Measurements from ENCODE around the gene PITX3. TPM values are rescaled to one million over a fixed set of nuclear protein-coding genes. Genes with fewer than 3 reads are reported as not detected.
"Not testable (repeated sequence)": the region's sequence is repeated elsewhere in the genome, so short reads cannot be mapped to it uniquely, and the experiment has no call there.

The PITX3 gene
- polyA plus RNA-seq, 4 donors: 0.43 to 1.5 (median 0.94) TPM

DNA sequence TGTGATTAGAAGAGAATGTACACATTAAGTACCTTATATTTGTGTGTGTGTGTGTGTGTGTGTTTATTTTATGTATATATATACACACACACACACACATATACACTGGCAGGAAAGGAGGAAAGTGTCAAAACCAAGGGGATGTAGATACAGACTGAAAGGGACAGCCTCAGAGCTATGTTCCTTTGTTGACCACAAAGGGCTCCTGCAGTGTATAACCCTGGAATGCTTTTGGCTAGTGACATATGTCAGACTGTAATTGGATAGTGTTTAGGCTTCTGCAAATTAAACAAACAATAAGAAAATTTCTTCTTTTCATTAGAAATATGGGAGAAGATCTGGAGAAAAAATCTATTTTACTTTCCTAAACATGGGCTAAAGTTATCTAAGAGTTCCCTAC is 19.9 kb upstream of the PITX3 start:
- no peak for DNase-seq (ENCODE audit: low read depth in 4 of 4, low spot score in 3 of 4)

GRCh38 chr10:102255404-102255803 is 14.1 kb upstream of the PITX3 start:
- DNase-seq (ENCODE audit: low read depth in 4 of 4, low spot score in 3 of 4): no peak

GRCh38 chr10:102254426-102254825 is 13.1 kb upstream of the PITX3 start:
- DNase-seq (ENCODE audit: low read depth in 4 of 4, low spot score in 3 of 4): no peak

DNA sequence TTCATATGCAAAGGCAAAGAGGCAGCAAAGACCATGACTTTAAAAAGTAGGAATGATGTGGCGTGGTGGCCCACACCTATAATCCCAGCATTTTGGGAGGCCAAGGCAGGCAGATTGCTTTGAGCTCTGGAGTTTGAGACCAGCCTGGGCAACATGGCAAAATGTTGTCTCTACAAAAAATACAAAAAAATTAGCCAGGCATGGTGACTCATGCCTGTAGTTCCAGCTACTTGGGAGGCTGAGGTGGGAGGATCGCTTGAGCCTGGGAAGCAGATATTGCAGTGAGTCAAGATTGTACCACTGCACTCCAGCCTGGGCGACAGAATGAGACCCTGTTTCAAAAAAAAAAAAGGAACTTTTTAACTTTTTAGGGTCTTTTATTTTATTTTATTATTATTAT is 11.2 kb upstream of the PITX3 start:
- DNase-seq (ENCODE audit: low read depth in 4 of 4, low spot score in 3 of 4): not testable (repeated sequence)

DNA sequence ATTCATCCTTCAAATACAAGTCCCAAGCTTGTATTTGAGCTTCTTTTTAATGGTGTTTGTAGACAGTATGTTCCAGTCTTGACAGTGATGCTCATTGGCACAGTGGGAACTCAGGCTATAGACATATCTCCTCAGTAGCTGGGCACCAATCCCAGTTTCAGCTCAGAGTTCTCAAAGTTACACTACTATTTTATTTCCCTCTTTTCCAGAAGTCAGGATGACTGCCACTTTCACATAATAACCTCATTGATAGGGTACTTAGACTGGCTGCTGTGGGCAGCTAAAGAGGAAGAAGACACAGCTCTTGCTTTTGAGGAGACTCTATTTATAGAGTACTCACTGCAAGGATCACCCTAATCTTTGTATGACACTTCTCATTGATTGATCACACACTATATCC is 6.4 kb upstream of the PITX3 start:
- DNase-seq (ENCODE audit: low read depth in 4 of 4, low spot score in 3 of 4): no peak

GRCh38 chr10:102246261-102246660 is 4.9 kb upstream of the PITX3 start:
- DNase-seq (ENCODE audit: low read depth in 4 of 4, low spot score in 3 of 4): no peak

DNA sequence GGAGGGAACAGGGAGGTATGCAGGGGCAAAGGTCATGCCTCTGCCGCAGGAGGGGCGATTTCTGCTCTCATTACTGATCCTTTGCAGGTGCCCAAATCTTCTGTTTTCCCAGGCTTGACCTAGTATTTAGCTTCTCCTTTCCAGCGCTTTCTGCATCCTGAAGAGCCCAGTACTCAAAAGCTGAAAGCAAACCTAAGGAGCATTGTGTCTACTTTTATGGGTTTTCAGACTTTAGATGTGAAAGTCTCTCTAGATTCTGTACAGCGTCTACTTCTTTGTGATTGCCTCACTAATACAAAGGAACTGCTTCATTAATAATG is 4.6 kb upstream of the PITX3 start:
- DNase-seq (ENCODE audit: low read depth in 4 of 4, low spot score in 3 of 4): no peak

GRCh38 chr10:102245082-102245931 is 4.0 kb upstream of the PITX3 start, which contains the start of gene GBF1:
Gene GBF1 (plus strand): TSS chr10:102245532. CDS start chr10:102258939, 13,407 bp downstream.
- peak; percentile 91 to 100 (median 98) for DNase-seq (ENCODE audit: low read depth in 4 of 4, low spot score in 3 of 4)

DNA sequence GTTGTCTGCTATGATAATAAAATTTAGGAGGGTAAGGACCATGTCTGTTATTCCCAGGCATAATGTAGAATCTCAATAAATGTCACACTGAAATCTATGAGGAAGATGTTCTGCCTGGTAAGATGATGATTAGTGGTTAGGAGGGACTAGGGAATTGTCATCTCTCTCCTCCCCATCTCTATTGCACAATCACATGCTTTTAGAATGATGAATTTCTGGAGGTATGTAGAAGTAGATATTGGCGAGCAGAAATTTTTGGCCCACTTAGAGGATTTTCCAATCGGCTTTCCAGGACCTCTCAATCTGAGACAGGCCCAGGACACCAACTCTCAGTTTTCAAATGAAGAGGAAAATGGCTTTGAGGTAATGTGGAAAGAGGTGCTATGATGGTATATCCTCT is 2.0 kb upstream of the PITX3 start:
- DNase-seq (ENCODE audit: low read depth in 4 of 4, low spot score in 3 of 4): no peak

GRCh38 chr10:102242118-102242485 is 790 bp upstream of the PITX3 start:
- no peak for DNase-seq (ENCODE audit: low read depth in 4 of 4, low spot score in 3 of 4)

GRCh38 chr10:102241032-102241443 is 274 bp downstream of the PITX3 start:
- DNase-seq (ENCODE audit: low read depth in 4 of 4, low spot score in 3 of 4): no peak

GRCh38 chr10:102240467-102241031 is 763 bp downstream of the PITX3 start:
- no peak for DNase-seq (ENCODE audit: low read depth in 4 of 4, low spot score in 3 of 4)

DNA sequence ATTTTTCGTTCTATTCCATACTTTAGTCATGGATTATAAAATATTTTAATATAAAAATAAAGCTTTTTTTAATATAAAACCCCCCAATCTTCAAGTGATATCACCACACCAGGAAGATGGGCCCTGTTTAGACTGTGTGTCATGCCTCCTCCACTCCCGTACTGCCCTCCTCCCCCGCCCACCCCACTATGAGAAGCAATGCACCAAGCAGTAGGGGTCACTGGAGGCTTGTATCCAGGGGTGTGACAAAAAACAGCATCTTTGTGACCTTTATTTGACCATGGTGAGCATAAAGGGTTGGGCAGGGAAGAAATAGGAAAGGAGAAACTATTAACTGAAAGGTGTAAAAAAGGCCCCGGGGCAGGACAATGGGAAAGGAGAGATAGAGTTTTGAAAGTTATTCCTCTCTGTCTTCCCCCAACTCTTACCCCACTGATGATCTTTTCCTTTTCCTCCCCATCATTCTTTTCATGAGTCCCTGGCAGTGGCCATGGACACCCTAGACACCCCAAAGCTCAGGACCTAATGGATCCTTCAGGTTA is 3.5 kb downstream of the PITX3 start:
- DNase-seq (ENCODE audit: low read depth in 4 of 4, low spot score in 3 of 4): no peak

GRCh38 chr10:102236006-102236405 is 5.3 kb downstream of the PITX3 start:
- no peak for DNase-seq (ENCODE audit: low read depth in 4 of 4, low spot score in 3 of 4)

- no peak for DNase-seq (ENCODE audit: low read depth in 4 of 4, low spot score in 3 of 4)
Measured at GRCh38 chr10:102235598-102235920, 5.8 kb downstream of the PITX3 start.

DNA sequence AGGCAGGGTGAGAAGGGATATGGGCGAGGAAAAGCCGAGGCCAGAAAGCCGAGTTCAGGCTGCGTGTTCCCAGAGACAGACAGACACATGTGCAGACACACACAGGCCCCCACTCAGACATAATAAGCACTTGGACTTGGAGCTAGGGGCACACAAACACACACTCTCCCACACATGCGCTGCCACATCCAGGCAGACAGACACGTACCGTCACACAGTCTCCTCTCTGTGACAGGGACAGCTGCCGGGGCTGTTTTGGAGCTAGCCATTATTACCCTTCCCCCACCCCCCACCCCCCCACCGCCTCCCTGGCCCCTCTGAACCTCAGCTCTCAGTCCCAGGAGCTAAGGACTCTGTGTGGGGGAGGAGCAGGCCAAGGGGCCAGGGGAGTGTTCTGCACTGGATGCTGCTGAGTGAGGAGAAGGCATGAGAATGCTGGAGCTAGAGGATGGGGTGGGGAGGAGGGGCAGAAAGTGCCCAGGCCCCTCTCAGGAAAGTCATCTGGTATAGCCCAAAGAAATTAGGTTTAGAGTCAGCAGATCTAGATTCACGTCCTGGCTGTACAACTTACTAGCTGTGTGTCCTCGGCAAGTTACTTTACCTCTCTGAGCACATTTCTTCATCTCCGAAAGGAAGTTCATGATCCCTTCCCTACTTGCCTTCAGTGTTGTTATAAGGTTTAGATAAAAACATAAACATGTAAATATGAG is 6.3 kb downstream of the PITX3 start:
- no peak for DNase-seq (ENCODE audit: low read depth in 4 of 4, low spot score in 3 of 4)

GRCh38 chr10:102233997-102234396 is 7.3 kb downstream of the PITX3 start:
- DNase-seq (ENCODE audit: low read depth in 4 of 4, low spot score in 3 of 4): no peak

GRCh38 chr10:102231357-102232318 is 9.7 kb downstream of the PITX3 start:
- no peak for DNase-seq (ENCODE audit: low read depth in 4 of 4, low spot score in 3 of 4)

DNA sequence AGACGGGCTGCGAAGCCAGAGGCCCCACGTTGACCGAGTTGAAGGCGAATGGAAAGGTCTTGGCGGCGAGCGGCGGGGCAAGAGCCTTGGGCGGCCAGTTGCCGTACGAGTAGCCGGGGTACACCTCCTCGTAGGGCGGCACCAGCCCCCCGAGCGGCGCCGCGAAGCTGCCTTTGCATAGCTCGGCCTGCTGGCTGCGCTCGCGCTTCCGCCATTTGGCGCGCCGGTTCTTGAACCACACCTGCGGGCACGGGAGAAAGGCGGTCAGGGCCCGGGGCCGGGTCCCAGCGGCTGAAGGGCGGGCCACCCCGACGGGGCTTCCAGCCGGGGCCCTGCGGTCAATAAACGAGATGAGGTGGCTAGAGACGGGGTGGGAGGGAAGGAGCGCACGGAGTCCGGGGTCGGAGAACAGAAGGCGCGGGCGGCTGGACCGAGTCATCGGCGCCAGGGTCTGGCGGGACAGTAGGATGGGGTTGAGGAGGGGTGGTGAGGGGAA is 10.4 kb downstream of the PITX3 start:
- no peak for DNase-seq (ENCODE audit: low read depth in 4 of 4, low spot score in 3 of 4)

DNA sequence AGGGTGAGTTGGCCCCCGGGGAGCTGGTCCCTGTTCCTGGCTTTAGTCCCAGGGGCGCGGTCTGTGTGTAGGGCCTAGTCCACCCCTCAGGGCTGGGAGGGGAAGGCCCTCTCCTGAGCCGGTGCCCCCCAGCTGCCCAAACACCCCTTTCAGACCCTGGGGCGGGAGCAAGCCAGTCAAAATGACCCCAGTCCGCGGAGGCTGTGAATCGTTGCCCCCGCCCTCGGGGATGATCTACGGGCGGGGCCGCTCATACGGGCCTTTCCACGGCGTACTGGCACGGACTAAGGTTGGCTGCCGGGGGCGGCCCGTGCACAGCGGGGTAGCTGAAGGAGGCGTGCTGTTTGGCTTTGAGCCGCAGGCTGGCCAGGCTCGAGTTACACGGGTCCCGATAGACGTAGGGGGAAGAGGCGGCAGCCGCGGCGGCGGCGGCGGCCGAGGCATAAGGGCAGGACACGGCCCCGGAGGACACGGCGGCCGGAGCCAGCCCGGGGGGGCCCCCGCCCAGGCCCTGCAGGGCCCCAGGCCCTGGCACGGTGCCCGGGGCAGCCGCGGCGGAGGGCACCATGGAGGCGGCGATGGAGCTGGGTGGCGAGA is 10.9 kb downstream of the PITX3 start:
- no peak for DNase-seq (ENCODE audit: low read depth in 4 of 4, low spot score in 3 of 4)

All from right renal pelvis (tissue), 4 donors.